Measurements from ENCODE around the gene WDR46.

DNA sequence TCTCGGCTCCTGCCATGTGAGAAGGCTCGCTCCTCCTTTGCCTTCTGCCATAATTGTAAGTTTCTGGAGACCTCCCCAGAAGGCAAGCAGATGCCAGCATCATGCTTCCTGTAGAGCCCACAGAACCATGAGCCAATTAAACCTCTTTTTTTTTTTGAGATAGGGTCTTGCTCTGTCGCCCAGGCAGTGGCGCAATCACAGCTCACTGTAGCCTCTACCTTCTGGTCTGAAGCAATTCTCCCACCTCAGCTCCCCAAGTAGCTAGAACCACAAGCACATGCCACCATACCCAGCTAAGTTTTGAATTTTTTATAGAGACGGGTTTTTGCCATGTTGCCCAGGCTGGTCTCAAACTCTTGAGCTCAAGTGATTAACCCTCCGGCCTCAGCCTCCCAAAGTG, 52.2 kb downstream of the WDR46 start:
- TF ChIP-seq CTCF (IDR thresholded peaks at IDR 0.05) (no peak), EZH2 (IDR thresholded peaks at IDR 0.05) (no peak)

Measured in neural progenitor cell (in vitro differentiated cells).